Stimulated activated CD8-positive, alpha-beta memory T cell treated with anti-CD3 and anti-CD28 coated beads, Interleukin-4, amount 100 ng/mL, for 4 hours (primary cell): ENCODE data around the gene CORO7.

ENCODE experiments used
- DNase-seq, 2 donors: peaks; one replicate each; pipeline ENCODE4 v3.0.0-alpha.2; 2020; ENCODE audit warnings: low read depth in 2 of 2, low spot score in 1 of 2

CORO7 gene

GRCh38 chr16:4416200-4417032 is at the start of gene CORO7:
Gene CORO7 (minus strand): TSS chr16:4416596. CDS start chr16:4416518, 78 bp downstream.
- DNase-seq, result peak; percentile 96 to 98

GRCh38 chr16:4463522-4464163 is 47.2 kb upstream of the CORO7 start:
- DNase-seq, result no peak

GRCh38 chr16:4461250-4462085 is 45.1 kb upstream of the CORO7 start:
- no peak for DNase-seq

- no peak for DNase-seq
Observed at GRCh38 chr16:4460936-4461249, 44.5 kb upstream of the CORO7 start.

DNA sequence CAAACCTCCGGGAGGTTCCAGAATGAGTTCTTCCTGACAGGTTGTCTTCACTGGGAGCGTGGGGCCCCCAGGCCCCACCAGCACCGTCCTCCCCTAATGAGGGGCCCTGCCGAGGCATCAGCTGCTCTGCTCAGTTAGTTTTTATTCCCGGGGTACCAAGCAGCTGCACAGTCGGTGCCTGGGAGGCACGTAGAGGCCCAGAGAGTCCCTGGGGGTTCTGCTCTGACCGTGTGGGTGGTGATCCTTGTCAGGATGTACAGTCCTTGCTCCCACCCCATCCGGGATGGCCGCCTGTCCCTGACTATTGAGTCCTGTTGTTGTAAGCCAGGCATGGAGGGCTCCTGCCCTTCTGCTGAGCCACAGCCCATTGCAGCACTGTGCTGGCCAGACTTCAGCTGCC is 39.6 kb upstream of the CORO7 start:
- DNase-seq, result no peak

DNA sequence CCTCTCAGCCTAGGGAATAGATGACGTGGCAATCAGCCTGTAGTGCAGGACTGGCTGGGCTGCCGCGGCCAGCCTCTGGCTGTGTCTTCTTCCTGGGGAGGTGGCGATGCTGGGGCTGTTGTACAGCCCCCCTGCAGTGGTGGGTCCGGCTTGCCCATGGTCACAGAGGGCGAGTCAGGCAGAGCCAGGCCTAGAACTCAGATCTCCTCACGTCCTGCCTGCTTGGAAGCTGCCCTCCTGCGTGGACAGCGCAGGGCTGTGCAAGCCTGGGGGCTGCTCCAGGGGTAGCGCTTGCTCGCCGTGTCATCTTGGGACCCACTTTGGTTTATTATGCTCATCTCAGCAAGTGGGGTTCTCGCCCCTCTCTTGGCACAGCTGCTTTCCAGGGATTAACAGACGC is 38.7 kb upstream of the CORO7 start:
- DNase-seq, result no peak

- no peak for DNase-seq
Observed at GRCh38 chr16:4454623-4455022, 38.2 kb upstream of the CORO7 start.

GRCh38 chr16:4452674-4453073 is 36.3 kb upstream of the CORO7 start:
- DNase-seq, result no peak

DNA sequence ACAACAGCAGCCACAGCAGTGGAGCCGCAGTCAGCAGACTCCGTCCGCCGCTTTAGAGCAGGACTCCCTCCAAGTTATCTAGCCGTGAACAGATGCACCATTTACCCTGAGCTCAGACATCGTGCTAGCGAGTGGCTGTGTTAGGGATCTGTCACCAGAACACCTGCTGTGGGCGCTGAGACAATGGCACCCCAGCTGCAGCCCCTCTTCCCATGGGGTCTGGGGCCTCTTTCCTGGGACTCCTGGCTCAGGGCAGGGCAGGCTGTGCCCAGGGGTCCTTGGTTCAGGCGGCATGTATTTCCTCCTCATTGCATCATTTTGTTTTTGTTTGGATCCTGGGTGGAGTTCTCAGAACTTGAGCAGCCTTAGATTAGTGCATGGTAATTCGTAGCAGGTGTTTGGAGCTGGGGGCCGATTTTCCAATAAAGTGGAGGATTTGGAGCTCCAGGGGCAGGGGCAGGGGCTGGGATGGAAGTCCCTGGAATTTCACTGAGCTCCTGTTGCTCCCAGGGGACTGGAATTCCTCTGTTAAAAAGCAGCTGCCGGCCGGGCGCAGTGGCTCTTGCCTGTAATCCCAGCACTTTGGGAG is 34.6 kb upstream of the CORO7 start:
- no peak for DNase-seq

DNA sequence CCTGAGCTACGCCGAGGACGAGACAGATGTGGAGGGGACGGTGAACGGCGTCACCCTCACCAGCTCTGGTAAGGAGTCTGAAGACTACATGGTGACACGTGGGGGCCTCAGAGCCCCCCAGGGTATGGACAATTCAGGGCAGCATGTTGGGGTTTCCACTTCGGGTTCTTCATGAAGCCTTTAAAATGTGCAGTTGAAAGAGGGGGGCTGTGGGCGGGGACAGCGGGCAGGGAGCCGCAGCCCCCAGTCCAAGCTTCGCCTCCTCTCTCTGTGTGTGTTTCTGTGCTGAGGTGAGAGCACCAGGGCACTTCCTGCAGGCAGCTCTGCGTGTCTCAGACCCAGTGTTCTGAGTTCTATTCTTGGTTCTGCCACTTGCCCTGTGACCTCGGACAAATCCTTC is 34.0 kb upstream of the CORO7 start:
- DNase-seq, result no peak

- no peak for DNase-seq
Observed at GRCh38 chr16:4443986-4444385, 27.6 kb upstream of the CORO7 start.

- no peak for DNase-seq
Observed at GRCh38 chr16:4443271-4443670, 26.9 kb upstream of the CORO7 start.

DNA sequence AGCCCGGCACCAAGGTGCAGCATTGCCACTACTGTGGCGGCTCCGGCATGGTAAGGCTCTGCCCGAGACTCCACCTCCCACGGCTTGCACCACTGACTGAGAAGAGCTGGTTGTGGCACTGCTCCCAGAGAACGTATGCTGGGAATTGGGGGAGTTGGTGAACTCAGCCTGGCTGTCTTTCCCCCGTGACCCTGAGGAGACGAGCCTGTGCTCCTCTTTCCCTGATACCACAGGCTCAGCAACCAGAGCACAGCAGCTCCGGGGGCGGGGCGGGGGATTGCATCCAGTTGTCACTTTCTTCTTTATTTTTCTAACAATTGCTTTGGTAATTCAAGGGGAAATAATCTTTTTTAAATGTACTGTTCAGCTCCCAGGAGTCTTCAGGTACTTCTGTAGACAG is 26.0 kb upstream of the CORO7 start:
- no peak for DNase-seq

DNA sequence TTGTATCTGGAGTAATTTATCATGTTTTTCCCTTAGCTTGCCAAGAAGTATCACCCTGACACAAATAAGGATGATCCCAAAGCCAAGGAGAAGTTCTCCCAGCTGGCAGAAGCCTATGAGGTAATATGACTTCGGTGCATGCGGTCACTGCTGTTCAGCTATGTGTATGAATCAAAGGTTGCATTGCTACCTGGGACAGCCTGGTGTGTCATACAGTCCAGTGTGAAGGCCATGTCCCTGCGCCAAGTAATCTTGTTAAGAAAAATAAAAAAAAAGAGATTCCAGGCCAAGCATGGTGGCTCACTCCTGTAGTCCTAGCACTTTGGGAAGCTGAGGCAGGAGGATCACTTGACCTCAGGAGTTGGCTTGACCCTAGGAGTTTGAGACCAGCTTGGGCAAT is 21.0 kb upstream of the CORO7 start:
- DNase-seq, result no peak

GRCh38 chr16:4435337-4436067 is 19.1 kb upstream of the CORO7 start:
- DNase-seq, result no peak

- DNase-seq, result no peak
Observed at GRCh38 chr16:4433914-4434787, 17.8 kb upstream of the CORO7 start.

- DNase-seq, result no peak
Observed at GRCh38 chr16:4433228-4433627, 16.8 kb upstream of the CORO7 start.

DNA sequence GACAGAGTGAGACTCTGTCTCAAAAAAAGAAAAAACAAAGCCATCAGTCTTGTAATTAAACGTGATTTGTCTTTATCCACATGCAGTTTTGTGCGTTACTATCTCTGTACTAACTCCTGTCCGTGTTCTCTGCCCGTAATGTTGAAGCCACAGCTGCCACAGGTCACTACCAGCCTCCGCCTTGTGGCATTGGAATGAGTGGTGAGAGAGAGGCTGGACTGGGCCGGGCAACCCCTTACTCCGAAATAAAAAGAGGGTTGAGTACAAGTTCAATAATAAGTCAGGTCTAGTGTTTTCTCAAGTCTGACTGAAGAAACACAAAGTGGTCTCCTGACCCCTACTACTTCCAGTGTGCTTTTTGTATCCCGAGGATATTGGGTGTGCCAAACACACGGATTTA is 14.6 kb upstream of the CORO7 start:
- no peak for DNase-seq

DNA sequence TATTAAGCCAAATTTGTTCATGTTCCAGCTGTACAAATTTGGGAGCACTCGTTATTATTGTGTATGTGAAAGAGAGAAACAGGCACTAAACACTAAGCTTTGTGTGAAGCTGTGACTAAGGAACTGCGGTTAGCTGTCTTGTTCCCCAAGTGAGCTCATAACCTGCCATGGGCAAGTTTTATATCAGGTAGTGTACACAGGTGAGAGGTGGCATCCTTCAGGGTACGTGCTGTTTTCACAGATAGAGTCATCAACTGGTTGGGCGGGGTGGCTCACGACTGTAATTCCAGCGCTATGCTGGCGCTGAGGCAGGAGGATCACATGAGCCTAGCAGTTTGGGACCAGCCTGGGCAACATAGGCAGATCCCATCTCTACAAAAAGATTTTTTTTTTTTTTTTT is 12.1 kb upstream of the CORO7 start:
- no peak for DNase-seq
